MCF 10A (cell line): ENCODE results near the gene VPS39. TPM values are rescaled to one million over a fixed set of nuclear protein-coding genes. Genes with fewer than 3 reads are reported as not detected.

Experiments used
- BruUV-seq: library from RNA; stranded (reverse); fragments of 400-500 nt; replicated peaks from 2 replicates; lab custom pipeline; 2021; lab: Mats Ljungman, UMichigan
- CTCF ChIA-PET: fragments of 300-600 bp; sonication (Branson Sonifier 250); formaldehyde crosslinking; extraction: SDS; loops from one replicate; lab custom pipeline; 2021; ENCODE audit warnings: antibody characterized with exemption, inconsistent platforms; lab: Yijun Ruan, JAX
- POLR2A ChIA-PET: fragments of 300-600, 350-650 bp; sonication (Branson Sonifier 250); formaldehyde crosslinking; extraction: SDS; loops from one replicate; lab custom pipeline; 2020; ENCODE audit warnings: antibody characterized with exemption, inconsistent platforms; lab: Yijun Ruan, JAX
- DNase-seq: peaks from one replicate; pipeline ENCODE4 v3.0.0-alpha.2; 2018; ENCODE audit not compliant: unreplicated experiment
- H3K27ac Mint-ChIP-seq: one replicate; pipeline ENCODE4 v1.8.0; 2022; ENCODE audit warnings: mild to moderate bottlenecking, low read depth, mixed read lengths; ENCODE audit not compliant: unreplicated experiment
- H3K27me3 Mint-ChIP-seq: one replicate; pipeline ENCODE4 v1.8.0; 2022; ENCODE audit warnings: mixed read lengths; ENCODE audit not compliant: insufficient read depth, unreplicated experiment
- H3K36me3 Mint-ChIP-seq: one replicate; pipeline ENCODE4 v1.8.0; 2022; ENCODE audit warnings: mild to moderate bottlenecking, moderate library complexity, mixed read lengths; ENCODE audit not compliant: insufficient read depth, unreplicated experiment
- H3K4me1 Mint-ChIP-seq: one replicate; pipeline ENCODE4 v1.8.0; 2022; ENCODE audit warnings: mixed read lengths; ENCODE audit not compliant: insufficient read depth, unreplicated experiment
- H3K4me3 Mint-ChIP-seq: one replicate; pipeline ENCODE4 v1.8.0; 2022; ENCODE audit warnings: mild to moderate bottlenecking, moderate library complexity, mixed read lengths; ENCODE audit not compliant: unreplicated experiment
- H3K9me3 Mint-ChIP-seq: one replicate; pipeline ENCODE4 v1.8.0; 2022; ENCODE audit warnings: mixed read lengths; ENCODE audit not compliant: unreplicated experiment
- intact Hi-C: fragments of 100-400 bp; cut with micrococcal nuclease; formaldehyde crosslinking; loops from 2 replicates; pipeline ENCODE4 v1.14.1; 2022
- total RNA-seq: library from RNA; stranded (reverse); gene quantifications from 2 replicates; pipeline ENCODE4 v1.2.3, GENCODE V29; 2022
- TF ChIP-seq, protein P1 (sequence below): fragments of 200-600 bp; IDR thresholded peaks from one replicate; pipeline ENCODE4 v1.8.0; 2022; ENCODE audit warnings: antibody characterized with exemption, mild to moderate bottlenecking; ENCODE audit not compliant: unreplicated experiment

VPS39 gene
- total RNA-seq, 1 experiment from 2014 or later = 47.1 TPM

DNA sequence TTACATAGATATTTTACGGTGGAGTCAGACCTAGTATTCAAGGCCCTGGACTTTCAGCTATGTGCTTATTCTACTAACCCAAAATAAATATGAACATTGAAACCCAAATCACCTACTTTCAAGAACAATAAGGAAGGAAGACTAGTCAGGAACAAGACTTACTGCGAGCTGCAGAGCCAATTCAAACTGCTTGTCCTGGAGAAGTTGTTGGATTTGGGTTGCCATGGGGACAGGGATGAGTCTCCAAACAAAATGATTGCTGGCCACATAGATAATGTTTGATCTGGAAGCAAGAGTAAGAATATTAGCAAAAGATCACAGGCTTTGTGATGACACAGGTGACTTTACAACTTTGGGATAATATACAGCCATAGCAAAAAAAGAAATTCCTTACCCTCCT is 30.0 kb downstream of the VPS39 start:
- intact Hi-C loops = no loop called here
- no peak for DNase-seq
- Mint-ChIP-seq H3K27ac (no peak overlapping the region), H3K4me3 (no peak overlapping the region), H3K27me3 (no peaks in the 10 kb centered on the region), H3K4me1 (no peaks in the 10 kb centered on the region), H3K9me3 (no peaks in the 10 kb centered on the region), H3K36me3 (peaks cover 78% of the 10 kb centered on the region)
- ChIA-PET CTCF (interaction anchor here (0.7 to 0.8 kb wide), 2 partner anchors 16 to 39 kb away, joined by 3 read pairs; no protein-coding TSS in a partner anchor), POLR2A (interaction anchor here (1.4 kb wide), 1 partner anchor 95 kb away, joined by 3 read pairs; the partner anchor contains the start of genes GANC and TMEM87A)
- BruUV-seq = no TSS peak
- TF ChIP-seq, protein P1, sequence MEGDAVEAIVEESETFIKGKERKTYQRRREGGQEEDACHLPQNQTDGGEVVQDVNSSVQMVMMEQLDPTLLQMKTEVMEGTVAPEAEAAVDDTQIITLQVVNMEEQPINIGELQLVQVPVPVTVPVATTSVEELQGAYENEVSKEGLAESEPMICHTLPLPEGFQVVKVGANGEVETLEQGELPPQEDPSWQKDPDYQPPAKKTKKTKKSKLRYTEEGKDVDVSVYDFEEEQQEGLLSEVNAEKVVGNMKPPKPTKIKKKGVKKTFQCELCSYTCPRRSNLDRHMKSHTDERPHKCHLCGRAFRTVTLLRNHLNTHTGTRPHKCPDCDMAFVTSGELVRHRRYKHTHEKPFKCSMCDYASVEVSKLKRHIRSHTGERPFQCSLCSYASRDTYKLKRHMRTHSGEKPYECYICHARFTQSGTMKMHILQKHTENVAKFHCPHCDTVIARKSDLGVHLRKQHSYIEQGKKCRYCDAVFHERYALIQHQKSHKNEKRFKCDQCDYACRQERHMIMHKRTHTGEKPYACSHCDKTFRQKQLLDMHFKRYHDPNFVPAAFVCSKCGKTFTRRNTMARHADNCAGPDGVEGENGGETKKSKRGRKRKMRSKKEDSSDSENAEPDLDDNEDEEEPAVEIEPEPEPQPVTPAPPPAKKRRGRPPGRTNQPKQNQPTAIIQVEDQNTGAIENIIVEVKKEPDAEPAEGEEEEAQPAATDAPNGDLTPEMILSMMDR = no peak

DNA sequence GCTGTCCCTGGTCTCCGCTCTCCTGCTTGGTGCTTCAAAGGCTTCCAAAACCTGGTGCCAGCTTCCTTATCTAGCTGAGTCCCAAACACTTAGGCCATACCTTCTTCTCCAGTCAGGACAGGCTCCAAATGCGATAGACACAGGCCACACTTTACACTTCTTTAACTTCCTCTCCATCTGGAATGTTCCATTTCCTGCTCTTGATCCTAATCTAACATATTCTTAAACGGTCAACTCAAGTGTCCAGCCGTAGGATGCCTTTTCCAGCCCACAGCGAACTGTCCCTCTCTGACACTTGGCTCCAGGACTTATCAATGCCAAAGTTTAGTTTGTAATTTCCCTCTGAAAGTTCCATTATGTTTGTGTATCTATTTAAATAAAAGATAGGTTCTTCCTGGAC is 32.4 kb downstream of the VPS39 start:
- TF ChIP-seq, protein P1 = no peak
- no TSS peak for BruUV-seq
- Mint-ChIP-seq H3K4me1 (no peaks in the 10 kb centered on the region), H3K27ac (no peak overlapping the region), H3K4me3 (no peak overlapping the region), H3K27me3 (no peaks in the 10 kb centered on the region), H3K9me3 (no peaks in the 10 kb centered on the region), H3K36me3 (peaks cover 82% of the 10 kb centered on the region)
- ChIA-PET POLR2A (no interaction called here), CTCF (interaction anchor here (0.6 to 0.7 kb wide), 2 partner anchors 27 to 110 kb away, joined by 3 read pairs; no protein-coding TSS in a partner anchor)
- intact Hi-C loops = no loop called here
- no peak for DNase-seq

DNA sequence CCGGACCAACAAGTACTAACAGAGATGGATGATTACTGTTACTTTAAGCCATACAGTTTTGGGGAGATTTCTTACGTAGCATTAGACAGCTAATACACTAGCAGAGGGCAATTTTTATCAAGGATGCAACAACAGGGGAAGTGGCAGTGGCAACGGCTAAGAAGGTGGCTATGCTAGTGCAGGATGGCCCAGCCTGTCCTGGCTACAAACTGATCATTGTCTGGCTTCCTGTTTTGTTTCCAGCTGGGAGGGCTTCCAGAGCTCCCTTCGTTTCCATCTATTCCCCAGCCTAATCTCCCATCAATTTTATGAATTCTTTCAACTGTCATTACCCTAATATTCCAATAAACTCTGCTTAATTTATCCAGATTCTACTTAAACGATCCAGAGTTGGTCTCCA is 35.6 kb downstream of the VPS39 start:
- H3K36me3 Mint-ChIP-seq = peaks cover 88% of the 10 kb centered on the region
- no peak for DNase-seq
- H3K4me3 Mint-ChIP-seq = no peak overlapping the region
- H3K27ac Mint-ChIP-seq = no peak overlapping the region
- ChIA-PET POLR2A (no interaction called here), CTCF (interaction anchor here (0.7 kb wide), 1 partner anchor 183 kb away, joined by 3 read pairs; no protein-coding TSS in a partner anchor)
- no peaks in the 10 kb centered on the region for H3K27me3 Mint-ChIP-seq
- no TSS peak for BruUV-seq
- TF ChIP-seq, protein P1 = no peak
- intact Hi-C loops = no loop called here
- H3K4me1 Mint-ChIP-seq = no peaks in the 10 kb centered on the region
- no peaks in the 10 kb centered on the region for H3K9me3 Mint-ChIP-seq

DNA sequence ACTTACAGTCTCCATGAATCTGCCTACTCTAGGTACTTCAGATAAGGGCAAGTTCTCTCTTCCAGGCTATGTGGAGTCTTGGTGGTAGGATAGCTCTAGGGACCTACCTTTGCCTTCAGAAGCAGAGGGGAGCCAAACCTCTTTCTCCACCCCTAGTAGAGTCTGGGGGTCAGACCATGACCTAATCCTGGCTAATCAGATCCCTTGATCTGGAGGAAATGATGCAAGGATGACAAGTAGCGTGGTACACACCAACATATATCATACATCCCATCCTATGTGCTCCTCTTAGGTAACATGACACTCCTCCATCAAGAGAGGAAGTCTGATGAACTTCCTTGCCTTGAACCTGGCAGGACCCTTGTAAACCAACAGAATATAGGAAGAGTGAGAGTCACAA is 36.3 kb downstream of the VPS39 start:
- H3K4me1 Mint-ChIP-seq = no peaks in the 10 kb centered on the region
- intact Hi-C loops = no loop called here
- peaks cover 87% of the 10 kb centered on the region for H3K36me3 Mint-ChIP-seq
- H3K9me3 Mint-ChIP-seq = no peaks in the 10 kb centered on the region
- H3K27ac Mint-ChIP-seq = no peak overlapping the region
- CTCF ChIA-PET = interaction anchor here (0.7 kb wide), 1 partner anchor 182 kb away, joined by 3 read pairs; no protein-coding TSS in a partner anchor
- no peak for DNase-seq
- no TSS peak for BruUV-seq
- no peak overlapping the region for H3K4me3 Mint-ChIP-seq
- POLR2A ChIA-PET = interaction anchor here (1.6 kb wide), 1 partner anchor 36 kb away, joined by 4 read pairs; the partner anchor contains the start of gene VPS39
- H3K27me3 Mint-ChIP-seq = no peaks in the 10 kb centered on the region
- TF ChIP-seq, protein P1 = no peak
